GM18873 (cell line): Measurements from ENCODE around the gene CASP10.

Source experiments
- ATAC-seq: cut with Tn5 transposase; IDR thresholded peaks from one replicate; pipeline ENCODE4 v1.9.1; 2021; ENCODE audit warnings: mild to moderate bottlenecking, moderate library complexity, moderate number of reproducible peaks; ENCODE audit not compliant: unreplicated experiment, low FRiP score

Gene CASP10

DNA sequence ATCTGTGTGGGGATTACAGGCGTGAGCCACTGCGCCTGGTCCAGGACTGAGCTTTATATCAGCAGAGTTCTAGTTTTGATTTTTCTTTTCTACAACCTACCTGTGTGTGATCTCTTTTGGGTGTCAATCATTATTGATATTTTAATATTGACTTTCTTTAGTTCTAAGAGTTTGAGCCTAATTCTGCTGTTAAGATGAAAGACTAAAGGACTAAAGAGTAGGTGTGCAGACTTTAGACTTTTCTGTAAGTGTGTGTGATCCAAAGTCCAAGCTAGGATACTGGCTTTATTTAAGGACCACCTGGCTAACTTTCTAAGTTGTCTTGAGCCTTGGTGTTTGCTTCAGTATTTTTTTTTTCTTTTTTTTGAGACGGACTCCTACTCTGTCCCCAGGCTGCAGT lies 12.4 kb downstream of the CASP10 start:
- no peak for ATAC-seq

DNA sequence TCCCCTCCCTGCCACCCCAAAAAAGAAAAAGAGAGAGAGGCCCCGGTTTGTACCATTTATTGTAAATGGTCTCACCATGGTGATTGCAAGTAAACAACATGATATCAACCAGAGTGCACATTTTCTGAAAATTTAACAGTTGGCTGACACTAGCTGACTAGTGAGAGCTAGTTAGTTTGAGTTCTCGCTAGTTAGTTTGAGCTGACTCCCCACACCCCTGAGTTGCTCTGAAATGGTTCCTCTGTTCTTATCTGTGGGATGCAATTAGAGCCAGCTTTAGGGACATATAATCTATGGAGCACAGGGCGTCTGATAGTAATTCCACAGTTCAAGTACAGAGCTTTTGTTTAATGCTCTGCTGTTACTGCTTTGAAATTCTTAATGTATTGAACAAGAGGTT lies 13.1 kb downstream of the CASP10 start:
- no peak for ATAC-seq

DNA sequence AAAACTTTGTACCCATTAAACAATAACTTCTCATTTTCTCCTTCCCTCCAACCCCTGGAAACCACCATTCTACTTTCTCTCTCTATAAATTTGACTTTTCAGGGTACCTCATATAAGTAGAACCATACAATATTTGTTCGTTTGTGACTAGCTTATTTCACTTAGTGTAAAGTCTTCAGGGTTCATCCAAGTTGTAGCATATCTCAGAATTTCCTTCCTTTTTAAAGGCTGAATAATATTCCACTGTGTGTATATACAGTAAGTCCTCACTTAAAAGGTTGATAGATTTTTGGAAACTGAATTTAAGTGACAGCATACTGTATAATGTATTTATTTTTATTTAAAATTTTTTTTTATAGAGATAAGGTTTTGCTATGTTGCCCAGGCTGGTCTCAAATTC lies 13.9 kb downstream of the CASP10 start:
- ATAC-seq: no peak

DNA sequence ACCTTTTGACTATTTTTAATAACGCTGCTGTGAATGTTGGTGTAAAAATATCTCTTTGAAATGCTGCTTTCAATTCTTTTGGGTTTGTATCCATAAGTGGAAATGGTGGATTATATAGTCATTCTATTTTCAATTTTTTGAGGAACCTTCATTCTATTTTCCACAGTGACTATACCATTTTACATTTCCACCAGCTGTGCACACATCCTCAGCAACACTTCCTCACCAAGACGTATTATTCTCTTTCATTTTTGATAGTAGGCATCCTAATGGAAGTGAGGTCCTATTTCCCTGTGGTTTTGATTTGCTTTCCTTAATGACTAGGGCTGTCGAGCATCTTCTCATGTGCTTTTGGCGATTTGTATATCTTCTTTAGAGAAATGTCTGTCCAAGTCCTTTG lies 14.8 kb downstream of the CASP10 start:
- no peak for ATAC-seq

DNA sequence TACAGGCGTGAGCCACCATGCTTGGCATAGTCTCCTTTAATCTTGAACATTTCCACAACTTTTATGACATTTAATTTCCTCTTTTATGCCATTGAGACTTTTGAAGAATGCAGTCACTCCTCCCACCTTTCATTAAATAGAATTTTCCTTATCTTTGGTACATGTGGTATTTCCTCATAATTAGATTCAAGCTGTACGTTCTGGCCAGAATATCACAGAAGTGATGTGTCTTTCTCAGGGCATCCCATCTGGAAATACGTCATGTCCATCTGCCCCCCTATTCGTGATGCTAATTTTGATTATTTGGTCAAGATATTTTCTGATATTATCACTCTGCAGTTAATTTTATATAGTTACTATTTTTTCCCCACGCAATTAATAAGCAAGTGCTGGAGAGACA lies 16.9 kb downstream of the CASP10 start:
- no peak for ATAC-seq

DNA sequence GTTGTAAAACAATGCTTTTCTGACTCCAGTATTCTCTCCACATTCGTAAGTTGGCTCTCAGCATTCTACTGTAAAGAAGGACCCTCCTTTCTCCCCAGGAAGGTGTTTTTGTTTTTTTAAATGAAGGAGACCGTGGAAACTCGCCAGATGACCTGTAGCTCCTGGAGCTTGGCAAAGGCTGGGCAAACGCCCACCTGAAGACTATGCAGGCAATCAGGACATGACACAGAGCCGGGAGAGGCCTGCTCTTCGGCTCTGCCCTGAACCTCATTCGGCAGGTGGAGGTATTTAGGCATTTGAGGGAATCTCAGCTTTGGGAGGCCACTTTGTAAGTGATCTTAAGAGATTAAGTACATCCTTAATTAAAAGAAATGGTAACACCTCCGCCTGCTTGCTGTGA lies 17.4 kb downstream of the CASP10 start:
- ATAC-seq: no peak

DNA sequence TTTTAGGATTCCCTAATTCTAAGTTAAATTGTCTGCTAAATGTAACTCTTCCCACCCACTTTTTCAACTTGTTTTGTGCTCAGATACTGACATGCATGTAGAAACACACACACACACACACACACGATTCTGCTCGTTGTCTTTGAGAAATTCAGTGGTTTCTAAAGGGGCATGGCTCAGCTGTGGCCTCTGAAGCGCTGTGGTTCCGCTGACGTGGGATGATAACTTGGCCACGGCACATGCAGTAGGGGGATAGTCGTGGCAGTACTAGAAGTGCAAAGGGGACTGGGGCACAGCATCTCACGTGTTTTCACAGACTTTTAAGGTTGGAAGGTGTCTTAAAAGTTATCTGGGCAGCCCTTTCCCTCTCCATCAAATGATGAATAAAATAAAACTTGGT lies 18.4 kb downstream of the CASP10 start:
- ATAC-seq: no peak

DNA sequence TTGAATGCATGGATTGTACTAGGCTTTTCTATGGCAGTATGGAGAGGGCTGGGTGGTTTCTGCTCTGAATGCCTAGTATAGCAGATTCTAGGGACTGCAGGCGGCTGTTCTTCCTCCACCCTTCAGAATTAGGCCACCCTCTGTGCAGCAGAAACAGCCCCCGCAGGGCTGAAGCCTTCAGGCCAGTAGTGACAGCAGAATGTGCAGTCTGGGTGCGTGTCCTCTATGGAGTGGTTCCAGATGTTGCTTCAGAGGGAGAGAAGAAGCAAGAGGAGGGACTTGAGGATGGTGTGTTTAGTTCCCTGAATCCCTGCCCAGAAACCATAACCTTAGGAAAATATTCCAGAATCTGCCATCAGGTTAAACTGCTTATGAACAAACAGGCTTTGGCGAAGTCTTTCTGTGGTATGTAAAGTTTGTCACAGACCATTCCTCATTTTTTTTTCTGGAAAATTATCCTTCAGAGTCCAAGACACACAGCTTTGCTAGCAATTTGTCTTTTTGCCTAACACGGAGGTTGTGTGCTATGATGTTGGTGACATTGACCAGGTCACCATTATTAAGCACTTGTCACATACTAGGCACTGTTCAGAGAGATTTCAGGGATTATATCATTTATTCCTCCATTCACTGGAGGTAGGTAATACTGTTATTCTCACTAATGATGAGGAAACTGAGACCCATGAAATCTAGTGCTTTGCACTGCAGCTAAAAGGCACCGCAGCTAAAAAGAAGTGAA lies 21.1 kb downstream of the CASP10 start:
- ATAC-seq: no peak

DNA sequence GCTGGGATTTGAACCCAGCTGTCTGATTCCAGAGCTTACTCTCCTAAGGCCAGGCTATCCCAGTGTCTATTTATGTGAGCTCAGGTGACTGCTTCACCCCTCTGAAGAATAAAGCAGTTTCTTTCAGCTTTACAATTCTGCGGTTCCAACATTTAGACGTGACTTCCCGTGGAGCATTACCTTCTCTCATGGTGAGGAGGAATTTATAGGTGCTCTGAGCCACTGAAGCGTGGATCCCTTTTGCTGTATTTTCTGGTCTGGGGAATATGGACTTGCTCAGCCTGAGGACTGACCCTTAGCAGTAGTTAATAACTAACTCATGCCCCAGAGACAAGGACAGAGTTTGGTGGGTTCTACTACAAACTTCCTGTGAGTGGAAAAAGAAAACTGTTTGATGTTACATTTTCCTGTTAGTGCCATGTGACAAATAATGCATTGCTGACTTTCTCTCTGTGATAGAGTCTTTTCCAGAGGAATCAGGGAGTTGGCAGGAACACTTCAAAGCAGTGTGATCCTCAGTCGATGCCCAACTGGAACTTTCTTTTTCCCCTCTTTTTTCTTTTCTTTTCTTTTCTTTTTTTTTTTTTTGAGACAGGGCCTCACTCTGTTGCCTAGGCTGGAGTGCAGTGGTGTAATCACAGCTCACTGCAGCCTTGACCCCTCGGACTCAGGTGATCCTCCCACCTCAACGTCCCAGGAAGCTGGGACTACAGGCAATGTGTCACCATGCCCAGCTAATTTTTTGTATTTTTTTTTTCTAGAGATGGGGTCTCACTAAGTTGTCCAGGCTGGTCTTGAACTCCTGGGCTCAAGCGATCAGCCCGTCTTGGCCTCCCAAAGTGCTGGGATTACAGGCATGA lies 21.9 kb downstream of the CASP10 start:
- ATAC-seq: peak; percentile 47

DNA sequence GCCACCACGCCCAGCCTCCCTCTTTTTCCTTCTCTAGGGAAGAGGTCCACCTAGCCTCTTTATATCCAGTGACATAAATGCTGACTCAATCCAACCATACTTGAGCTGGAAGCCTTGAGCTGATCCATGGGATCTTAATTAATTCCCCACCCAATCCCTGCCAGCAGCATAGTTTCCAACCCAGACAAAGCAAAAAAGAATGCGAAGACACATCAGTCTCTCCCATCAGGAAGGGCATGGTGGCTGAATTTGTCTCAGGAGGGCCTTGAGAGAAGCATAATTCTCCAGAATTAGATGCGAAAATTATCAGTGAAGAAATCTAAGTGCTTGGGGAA lies 22.5 kb downstream of the CASP10 start:
- no peak for ATAC-seq

DNA sequence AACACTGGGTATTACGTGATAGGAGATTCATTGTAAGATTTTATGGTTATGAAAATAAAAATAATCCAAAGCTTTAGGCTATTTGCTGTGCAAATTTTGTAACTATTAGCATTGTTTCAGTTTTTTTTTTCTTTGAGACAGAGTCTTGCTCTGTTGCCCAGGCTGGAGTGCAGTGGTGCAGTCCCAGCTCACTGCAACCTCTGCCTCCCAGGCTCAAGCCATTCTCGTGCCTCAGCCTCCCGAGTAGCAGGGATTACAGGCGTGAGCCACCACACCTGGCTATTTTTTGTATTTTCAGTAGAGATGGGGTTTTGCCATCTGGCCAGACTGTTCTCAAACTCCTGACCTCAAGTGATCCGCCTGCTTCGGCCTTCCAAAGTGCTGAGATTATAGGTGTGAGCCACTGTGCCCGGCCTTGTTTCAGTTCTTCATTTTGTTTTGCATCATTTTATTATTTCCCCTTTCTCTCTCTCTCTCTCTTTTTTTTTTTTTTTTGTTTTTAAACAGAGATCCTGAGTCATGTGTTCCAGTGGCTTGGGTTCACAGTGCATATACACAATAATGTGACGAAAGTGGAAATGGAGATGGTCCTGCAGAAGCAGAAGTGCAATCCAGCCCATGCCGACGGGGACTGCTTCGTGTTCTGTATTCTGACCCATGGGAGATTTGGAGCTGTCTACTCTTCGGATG lies 25.8 kb downstream of the CASP10 start:
- ATAC-seq: no peak

DNA sequence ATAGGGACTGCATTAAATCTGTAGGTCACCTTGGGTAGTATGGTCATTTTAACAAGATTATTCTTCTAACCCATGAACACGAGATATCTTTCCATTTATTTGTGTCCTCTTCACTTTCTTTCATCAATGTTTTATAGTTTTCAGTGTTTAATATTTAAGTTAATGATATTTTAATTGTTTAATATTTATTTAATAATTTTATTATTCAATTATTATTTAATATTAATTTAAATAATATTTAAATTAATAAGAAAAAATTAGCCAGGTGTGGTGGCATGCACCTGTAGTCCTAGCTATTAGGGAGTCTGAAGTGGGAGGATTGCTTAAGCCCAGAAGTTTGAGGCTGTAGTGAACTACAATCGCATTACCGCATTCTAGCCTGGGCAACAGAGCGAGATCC lies 33.0 kb downstream of the CASP10 start:
- ATAC-seq: no peak

DNA sequence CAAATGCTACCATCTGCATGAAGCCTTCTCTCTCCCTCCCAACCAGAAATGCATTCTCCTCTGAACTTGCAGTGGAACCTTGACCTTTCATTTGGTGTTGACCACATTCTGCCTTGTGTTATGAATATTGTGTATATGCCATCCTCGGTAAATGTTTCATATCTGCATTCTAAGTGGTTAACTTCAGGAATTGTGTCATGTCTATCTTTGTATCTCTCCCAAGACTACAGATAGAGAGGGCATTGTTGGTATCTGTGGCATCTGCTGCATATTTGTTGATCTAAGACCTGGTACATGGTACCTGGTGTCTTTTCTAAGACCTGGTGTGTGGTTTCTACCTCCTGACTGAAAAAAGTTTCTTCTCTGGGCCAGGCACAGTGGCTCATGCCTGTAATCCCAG lies 34.0 kb downstream of the CASP10 start:
- ATAC-seq: no peak

DNA sequence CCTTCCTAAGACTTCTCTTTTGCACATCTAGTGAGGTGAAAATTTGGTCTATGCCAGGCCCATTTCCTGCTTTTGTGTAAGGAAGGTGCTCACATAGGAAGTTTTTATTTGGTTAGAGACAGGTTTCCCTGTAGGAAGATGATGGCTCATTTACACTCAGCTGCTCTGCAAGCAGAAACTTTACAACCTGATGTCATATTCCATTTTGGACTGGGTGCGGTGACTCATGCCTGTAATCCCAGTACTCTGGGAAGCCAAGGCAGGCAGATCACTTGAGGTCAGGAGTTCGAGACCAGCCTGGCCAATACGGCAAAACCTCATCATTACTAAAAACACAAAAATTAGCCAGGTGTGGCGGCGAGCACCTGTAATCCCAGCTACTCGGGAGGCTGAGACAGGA lies 35.8 kb downstream of the CASP10 start:
- no peak for ATAC-seq

DNA sequence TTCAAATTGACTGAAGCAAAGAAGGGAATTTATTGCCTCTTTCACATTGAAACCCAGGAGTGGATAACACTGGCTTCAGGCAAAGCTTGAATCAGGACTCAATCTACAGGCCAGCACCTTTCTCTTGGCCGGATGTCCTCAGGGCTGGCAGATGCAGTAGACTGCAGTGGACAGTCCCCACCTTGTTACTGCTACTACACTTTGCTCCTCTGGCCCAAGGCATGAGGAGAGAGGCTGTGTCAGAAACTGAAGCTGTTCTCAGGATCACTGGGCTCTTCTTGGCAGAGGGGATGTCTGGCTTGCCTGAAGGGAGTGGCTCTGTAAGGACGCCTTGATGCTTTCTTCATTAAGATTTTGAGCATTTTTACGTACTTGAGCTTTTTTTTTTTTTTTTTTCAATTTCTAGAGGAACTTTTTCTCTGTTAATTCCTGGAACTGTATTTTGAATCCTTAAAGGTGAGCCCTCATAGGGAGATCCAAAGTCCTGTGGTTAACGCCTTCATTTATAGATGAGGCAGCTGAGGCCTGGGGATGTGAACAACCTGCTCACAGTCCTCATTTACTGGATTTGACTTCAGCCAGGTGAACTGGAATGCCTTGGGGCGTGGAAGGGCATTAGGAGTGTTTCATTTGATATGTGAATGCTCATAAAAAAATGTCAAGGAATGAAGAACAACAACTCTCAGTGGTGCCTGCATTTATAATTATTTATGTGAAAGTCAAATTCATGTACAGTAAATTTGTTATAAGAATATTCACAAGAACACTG lies 36.6 kb downstream of the CASP10 start:
- ATAC-seq: no peak

DNA sequence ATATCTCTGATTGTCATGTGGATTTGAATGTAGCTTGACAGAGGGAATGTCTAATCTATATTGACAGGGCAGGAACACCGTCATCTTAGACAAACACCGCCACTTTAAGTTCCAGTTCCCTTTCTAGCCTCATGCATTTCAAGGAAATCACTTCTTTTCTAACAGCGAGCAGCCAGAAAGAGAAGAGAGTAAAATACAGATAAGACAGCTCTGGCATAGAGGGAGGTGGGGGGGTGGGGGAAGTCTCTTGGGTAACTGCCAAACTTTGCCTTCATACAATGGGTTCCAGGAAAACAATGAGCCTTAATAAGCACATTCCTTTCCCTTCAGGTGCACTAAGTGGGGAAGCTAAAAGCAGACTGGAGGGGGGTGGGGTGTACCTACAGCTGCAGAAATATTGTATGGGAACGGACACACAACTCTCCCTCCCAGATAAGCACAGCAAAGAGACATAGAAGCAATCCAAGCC lies 37.2 kb downstream of the CASP10 start:
- ATAC-seq: no peak

DNA sequence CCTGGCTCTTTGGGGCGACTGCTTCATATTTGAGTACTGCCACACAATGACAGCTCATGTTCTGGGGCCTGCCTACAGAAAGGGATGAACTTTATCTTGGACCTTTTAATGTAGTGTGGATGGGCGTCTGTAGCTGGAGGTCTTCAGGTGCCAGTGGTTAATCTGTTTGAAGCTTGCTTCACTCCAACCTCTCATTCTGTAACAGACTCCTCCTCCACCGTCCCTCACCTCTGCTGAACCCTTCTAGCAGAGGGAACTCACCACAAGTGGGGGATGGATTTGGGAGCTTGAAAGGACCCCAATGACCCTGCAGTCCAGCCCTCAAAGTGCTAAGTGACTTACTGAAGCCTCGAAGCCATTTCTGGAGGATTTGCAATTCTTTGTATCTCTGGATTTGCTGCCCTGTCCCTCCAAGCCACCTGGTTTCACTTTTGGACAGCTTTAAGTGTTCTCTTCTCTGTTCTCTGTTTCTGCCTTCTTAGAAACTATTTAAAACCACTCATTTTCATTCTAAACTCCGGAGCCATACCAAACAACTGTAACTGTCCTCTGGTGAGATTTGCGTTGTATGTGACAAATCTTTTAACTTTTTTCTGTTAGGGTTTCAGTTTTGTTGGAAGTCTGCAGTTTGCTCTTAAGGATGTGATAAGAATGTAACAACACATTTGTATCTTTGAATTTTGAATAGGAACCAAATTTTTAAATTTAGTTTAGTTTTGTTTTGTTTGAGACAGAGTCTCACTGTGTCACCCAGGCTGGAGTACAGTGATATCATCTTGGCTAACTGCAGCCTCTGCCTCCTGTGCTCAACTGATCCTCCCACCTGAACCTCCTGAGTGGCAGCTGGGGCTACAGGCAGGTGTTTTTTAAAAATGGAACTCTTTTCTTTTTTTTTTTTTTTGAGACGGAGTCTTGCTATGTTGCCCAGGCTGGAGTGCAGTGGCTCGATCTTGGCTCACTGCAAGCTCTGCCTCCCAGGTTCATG lies 40.4 kb downstream of the CASP10 start:
- ATAC-seq: peak; percentile 90

DNA sequence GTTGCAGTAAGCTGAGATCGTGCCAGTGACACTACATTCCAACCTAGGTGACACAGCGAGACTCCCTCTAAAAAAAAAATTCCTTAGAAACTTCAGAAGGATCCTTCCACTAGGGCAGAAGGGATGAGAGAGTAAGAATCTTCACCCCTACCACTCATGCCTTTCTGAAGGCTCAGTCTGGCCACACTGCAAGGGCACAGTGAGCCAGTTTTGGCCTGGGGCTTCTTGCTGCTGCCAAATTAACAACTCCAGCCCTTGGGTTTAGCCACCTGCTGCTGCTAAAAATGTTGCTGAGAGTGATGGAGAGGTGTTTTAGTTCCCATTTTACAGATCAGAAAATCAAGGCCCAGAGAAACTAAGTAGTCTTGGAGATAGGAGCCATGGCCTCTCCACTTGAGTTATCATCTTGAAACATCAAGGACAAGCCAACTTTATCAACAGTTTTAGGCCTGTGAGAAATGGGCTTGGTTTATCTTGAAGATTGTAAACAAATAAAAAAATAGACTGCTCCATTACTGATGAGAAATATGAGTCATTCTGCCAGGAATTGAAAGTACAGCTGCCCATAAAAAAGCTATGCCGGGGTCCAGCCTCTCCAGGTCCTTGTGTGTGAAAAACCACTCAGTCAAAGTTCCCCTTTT lies 45.5 kb downstream of the CASP10 start:
- ATAC-seq: no peak

DNA sequence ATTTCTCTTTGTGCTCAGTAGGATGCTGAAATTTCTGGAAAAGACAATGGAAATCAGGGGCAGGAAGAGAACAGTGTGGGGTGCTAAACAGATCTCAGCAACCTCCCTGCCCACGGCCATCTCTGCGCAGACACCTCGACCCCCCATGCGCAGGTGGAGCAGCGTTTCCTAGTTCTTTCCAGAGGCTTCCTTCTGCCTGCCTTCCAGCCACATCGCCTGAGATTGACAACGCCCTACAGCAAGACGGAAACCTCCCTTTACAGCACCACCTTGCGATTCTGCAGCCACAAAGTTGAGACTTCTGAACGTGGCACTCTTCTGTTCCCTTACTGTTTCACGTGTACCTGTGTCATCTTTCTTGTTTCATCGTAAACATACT lies 46.0 kb downstream of the CASP10 start:
- ATAC-seq: no peak
